Subcutaneous abdominal adipose tissue (tissue), 5 donors: ENCODE results near the gene SLC9A9.

Experiments
- H3K27ac ChIP-seq: one replicate; pipeline ENCODE4 v1.7.0; 2013; ENCODE audit warnings: low read depth, mild to moderate bottlenecking, inconsistent platforms, low read length, moderate library complexity
- H3K27me3 ChIP-seq, 5 donors: one replicate each; pipeline ENCODE4 v1.7.0; 2013; ENCODE audit warnings: low read length in 5 of 5, inconsistent platforms in 1 of 5; ENCODE audit not compliant: control insufficient read depth in 5 of 5, insufficient read depth in 4 of 5
- H3K36me3 ChIP-seq, 5 donors: one replicate each; pipeline ENCODE4 v1.7.0; 2013; ENCODE audit warnings: low read length in 5 of 5; ENCODE audit not compliant: control insufficient read depth in 5 of 5, insufficient read depth in 5 of 5
- H3K4me1 ChIP-seq, 5 donors: one replicate each; pipeline ENCODE4 v1.7.0; 2013; ENCODE audit warnings: low read length in 5 of 5, mild to moderate bottlenecking in 3 of 5, moderate library complexity in 1 of 5; ENCODE audit not compliant: control insufficient read depth in 5 of 5, insufficient read depth in 5 of 5
- H3K4me3 ChIP-seq, 5 donors: one replicate each; pipeline ENCODE4 v1.7.0; 2013; ENCODE audit warnings: low read length in 5 of 5, low read depth in 1 of 5
- H3K9ac ChIP-seq, 5 donors: one replicate each; pipeline ENCODE4 v1.7.0; 2013; ENCODE audit warnings: low read length in 5 of 5, mild to moderate bottlenecking in 4 of 5, moderate library complexity in 3 of 5
- H3K9me3 ChIP-seq, 5 donors: one replicate each; pipeline ENCODE4 v1.7.0; 2013; ENCODE audit warnings: low read length in 5 of 5; ENCODE audit not compliant: control insufficient read depth in 5 of 5
- donor health status: healthy.
- donor health status: healthy.
- donor health status: healthy.
- donor health status: healthy.
- donor health status: healthy.

The SLC9A9 gene

GRCh38 chr3:143413372-143413771, 434.9 kb downstream of the SLC9A9 start:
- Histone ChIP-seq H3K27me3 (no peaks in the 10 kb centered on the region), H3K4me3 (no peak overlapping the region), H3K9ac (no peak overlapping the region), H3K4me1 (no peaks in the 10 kb centered on the region), H3K36me3 (no peaks in the 10 kb centered on the region), H3K27ac (no peak overlapping the region), H3K9me3 (no peaks in the 10 kb centered on the region)

DNA sequence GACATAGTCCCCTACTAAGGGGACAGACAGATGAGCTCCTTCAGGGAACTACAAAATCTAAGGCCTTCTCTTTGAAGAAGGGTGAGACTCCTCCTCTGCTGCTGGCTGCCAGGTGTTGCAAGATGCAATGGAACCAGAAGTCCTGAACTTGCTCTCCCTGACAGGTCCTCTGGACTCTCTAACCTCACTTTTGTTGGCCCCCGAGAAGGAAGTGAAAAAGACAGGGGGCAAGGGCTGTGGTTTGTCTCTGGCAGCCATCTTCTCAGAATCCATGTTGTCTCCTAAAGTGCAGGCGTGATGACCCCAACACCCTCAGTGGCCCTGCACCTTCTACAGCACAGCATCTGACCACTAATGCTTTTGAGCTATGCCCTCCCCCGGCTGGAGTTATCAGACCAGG, 436.2 kb downstream of the SLC9A9 start:
- H3K4me1 ChIP-seq, result no peaks in the 10 kb centered on the region
- H3K9me3 ChIP-seq, result no peaks in the 10 kb centered on the region
- no peaks in the 10 kb centered on the region for H3K36me3 ChIP-seq
- no peak overlapping the region for H3K27ac ChIP-seq
- no peak overlapping the region for H3K4me3 ChIP-seq
- H3K9ac ChIP-seq, result no peak overlapping the region
- H3K27me3 ChIP-seq, result no peaks in the 10 kb centered on the region

DNA sequence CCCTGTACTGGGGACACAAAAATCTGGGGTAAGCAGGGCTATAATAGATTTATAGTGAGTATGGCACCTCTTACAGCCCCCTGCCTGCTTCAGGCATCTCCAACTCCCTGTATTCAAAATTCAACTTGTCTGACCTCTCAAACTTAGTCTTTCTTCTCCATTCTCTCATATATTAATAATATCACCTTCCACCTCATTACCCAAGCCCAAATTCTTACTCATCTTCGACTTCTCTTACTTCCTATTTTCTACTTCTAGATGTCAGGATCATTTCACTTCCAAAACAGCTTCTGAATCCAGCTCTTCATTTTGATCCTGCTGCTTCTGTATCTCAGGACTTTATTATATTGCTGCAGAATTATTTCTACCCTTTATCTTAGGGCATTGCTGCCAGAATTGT, 438.0 kb downstream of the SLC9A9 start:
- Histone ChIP-seq H3K27me3 (no peaks in the 10 kb centered on the region), H3K27ac (no peak overlapping the region), H3K4me1 (no peaks in the 10 kb centered on the region), H3K36me3 (no peaks in the 10 kb centered on the region), H3K9ac (no peak overlapping the region), H3K9me3 (no peaks in the 10 kb centered on the region), H3K4me3 (no peak overlapping the region)

DNA sequence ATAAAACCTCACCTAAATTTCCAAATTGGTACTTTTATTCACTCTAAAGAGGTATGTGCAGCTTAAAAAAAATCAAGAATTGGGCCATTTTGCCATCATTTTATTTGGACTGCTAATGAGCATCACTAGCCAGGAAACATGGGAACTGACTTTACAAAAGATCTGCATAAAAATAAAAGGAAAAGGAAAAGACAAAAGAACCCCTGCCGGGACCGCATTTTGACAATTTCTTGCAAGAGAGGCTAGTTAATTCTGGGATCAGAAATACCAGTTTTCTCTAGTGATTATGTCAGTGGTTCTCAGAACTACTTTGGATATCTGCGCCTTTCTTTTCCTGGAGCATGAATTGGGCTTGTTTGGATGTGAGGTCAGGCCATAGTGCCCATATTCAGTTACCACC, 439.5 kb downstream of the SLC9A9 start:
- Histone ChIP-seq H3K27ac (no peak overlapping the region), H3K4me3 (no peak overlapping the region), H3K27me3 (no peaks in the 10 kb centered on the region), H3K9me3 (no peaks in the 10 kb centered on the region), H3K36me3 (no peaks in the 10 kb centered on the region), H3K4me1 (no peaks in the 10 kb centered on the region), H3K9ac (no peak overlapping the region)

GRCh38 chr3:143402602-143403001, 445.7 kb downstream of the SLC9A9 start:
- Histone ChIP-seq H3K4me3 (no peak overlapping the region), H3K9me3 (no peaks in the 10 kb centered on the region), H3K4me1 (no peaks in the 10 kb centered on the region), H3K9ac (no peak overlapping the region), H3K27me3 (no peaks in the 10 kb centered on the region), H3K27ac (no peak overlapping the region), H3K36me3 (peaks cover 0 to under 1% (median 0%) of the 10 kb centered on the region in 5 donors)

GRCh38 chr3:143396790-143397189, 451.5 kb downstream of the SLC9A9 start:
- Histone ChIP-seq H3K27ac (no peak overlapping the region), H3K27me3 (no peaks in the 10 kb centered on the region), H3K4me1 (no peaks in the 10 kb centered on the region)

DNA sequence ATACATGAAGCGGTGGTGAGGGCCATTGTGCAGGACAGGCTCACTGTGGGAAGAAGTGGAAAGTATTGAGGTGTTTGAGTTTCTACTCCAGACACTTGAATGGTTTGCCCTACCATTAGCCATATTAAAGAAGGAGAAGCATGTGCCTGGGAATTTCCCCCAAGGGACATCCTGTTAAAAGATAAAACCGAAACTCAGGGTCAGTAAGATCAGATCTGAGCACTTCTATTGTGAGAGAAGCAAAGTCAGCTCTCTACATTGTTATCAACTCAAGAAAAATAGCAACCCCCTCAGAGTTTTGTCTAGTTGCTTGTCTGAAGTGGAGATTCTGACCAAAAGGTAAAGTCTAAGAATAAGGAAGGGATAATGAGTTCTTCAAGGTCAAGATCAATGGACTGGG, 458.9 kb downstream of the SLC9A9 start:
- Histone ChIP-seq H3K4me3 (no peak overlapping the region), H3K27ac (no peak overlapping the region), H3K9ac (no peak overlapping the region), H3K4me1 (no peaks in the 10 kb centered on the region), H3K27me3 (no peaks in the 10 kb centered on the region), H3K9me3 (no peaks in the 10 kb centered on the region), H3K36me3 (no peaks in the 10 kb centered on the region)

More at GRCh38 chr3:143396790-143397189, 451.5 kb downstream of the SLC9A9 start:
- Histone ChIP-seq H3K4me3 (no peak overlapping the region), H3K9ac (no peak overlapping the region), H3K9me3 (no peaks in the 10 kb centered on the region), H3K36me3 (peaks cover 0 to 2% (median 0%) of the 10 kb centered on the region in 5 donors)

- H3K4me3 ChIP-seq, result no peak overlapping the region
- H3K36me3 ChIP-seq, result no peaks in the 10 kb centered on the region
- no peaks in the 10 kb centered on the region for H3K9me3 ChIP-seq
- no peak overlapping the region for H3K27ac ChIP-seq
- H3K9ac ChIP-seq, result no peak overlapping the region
- H3K27me3 ChIP-seq, result no peaks in the 10 kb centered on the region
- no peaks in the 10 kb centered on the region for H3K4me1 ChIP-seq
Measured at GRCh38 chr3:143387425-143387824, 460.8 kb downstream of the SLC9A9 start.

GRCh38 chr3:143384076-143384475, 464.2 kb downstream of the SLC9A9 start:
- no peaks in the 10 kb centered on the region for H3K27me3 ChIP-seq
- no peak overlapping the region for H3K9ac ChIP-seq
- H3K36me3 ChIP-seq, result peaks cover 0 to 7% (median 0%) of the 10 kb centered on the region in 5 donors

DNA sequence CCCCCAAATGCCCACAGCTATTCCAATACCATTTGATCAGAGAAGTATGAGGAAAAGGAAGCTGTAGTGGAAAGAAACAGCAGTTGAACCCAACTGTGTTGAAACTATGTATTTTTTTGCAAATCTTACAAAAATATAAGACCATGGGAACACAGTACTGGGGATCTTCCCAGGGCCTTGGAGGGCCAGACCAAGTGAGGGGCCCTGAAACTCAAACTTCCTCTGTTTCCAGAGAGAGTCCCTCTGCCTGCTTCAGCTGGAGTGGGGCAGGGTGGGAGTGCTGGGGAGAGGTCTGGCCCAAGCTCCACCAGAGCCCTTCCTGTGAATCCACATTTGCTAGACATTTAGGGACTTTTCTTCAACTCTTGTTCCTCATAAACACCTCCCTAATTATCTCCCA, 464.8 kb downstream of the SLC9A9 start:
- Histone ChIP-seq H3K4me3 (no peak overlapping the region), H3K9me3 (no peaks in the 10 kb centered on the region), H3K4me1 (no peaks in the 10 kb centered on the region), H3K27ac (no peak overlapping the region), H3K9ac (no peak overlapping the region), H3K36me3 (peaks cover 0 to 7% (median 0%) of the 10 kb centered on the region in 5 donors), H3K27me3 (no peaks in the 10 kb centered on the region)

More at GRCh38 chr3:143384076-143384475, 464.2 kb downstream of the SLC9A9 start:
- Histone ChIP-seq H3K9me3 (no peaks in the 10 kb centered on the region), H3K27ac (no peak overlapping the region), H3K4me3 (no peak overlapping the region), H3K4me1 (no peaks in the 10 kb centered on the region)

DNA sequence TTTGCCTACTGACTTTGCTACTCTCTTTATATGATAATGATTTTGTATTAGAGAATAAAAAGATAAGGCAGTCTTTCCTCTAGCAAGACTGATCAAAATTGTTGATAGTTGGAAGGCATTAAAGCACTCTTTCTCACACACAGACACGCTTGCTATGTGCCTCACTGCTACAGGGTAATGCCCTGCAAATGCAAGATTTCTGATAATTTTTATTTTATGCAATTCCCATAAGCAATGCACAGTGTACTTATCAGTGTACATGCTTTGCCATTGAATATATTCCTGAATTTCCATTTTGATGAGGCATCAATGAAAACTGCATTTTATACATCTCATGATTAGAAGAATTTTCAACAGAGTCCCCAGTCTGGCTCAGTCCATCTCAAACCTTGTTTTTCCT, 465.5 kb downstream of the SLC9A9 start:
- H3K4me3 ChIP-seq, result no peak overlapping the region
- no peak overlapping the region for H3K27ac ChIP-seq
- H3K4me1 ChIP-seq, result no peaks in the 10 kb centered on the region
- H3K9ac ChIP-seq, result no peak overlapping the region
- peaks cover 0 to 7% (median 0%) of the 10 kb centered on the region in 5 donors for H3K36me3 ChIP-seq
- no peaks in the 10 kb centered on the region for H3K27me3 ChIP-seq
- no peaks in the 10 kb centered on the region for H3K9me3 ChIP-seq
